Dedifferentiated amniotic fluid mesenchymal stem cell (primary cell): Measurements from ENCODE around the gene BCOR.

Experiments used
- DNase-seq: peaks from one replicate; pipeline ENCODE4 v3.0.0-alpha.2; 2016; ENCODE audit errors: extremely low spot score

BCOR gene

DNA sequence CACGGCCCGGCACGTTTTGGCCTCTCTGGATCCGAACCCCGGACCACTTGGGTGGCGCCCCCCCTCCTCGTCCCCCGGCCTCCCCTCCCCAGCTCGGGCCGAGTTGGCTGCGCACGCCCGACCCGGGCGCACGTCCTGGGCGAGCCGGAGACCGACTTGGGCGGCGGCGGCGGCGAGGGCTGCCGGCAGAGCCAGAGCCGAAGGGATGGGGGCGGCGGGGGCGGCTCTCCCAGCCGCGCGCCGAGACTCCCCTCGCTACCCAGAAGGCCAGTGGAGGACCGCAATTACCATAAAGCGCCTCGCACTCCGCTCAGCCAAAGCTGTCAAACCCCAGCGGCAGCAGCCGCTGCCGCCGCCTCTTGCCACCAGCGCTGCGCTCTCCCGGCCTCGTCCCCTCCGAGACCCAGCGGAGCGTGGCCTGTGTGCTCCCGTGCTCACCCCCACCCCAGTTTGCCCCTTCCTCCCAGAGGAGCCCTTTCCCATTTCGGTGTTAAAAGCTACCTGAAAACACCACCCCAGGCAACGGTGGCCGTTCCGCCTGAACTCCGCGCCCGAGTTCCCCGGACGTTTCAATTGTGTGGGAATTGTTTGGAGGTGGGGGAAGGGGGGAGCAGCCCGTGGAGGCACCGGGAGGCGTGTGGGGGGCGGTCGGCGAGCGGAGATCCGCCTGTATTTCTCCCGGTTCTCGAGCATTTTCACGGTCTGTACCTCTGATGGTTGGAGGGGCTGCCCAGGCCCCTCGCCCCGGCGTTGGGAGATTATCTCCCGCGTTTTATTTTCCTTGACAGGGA, 701 bp upstream of the BCOR start:
- no peak for DNase-seq

DNA sequence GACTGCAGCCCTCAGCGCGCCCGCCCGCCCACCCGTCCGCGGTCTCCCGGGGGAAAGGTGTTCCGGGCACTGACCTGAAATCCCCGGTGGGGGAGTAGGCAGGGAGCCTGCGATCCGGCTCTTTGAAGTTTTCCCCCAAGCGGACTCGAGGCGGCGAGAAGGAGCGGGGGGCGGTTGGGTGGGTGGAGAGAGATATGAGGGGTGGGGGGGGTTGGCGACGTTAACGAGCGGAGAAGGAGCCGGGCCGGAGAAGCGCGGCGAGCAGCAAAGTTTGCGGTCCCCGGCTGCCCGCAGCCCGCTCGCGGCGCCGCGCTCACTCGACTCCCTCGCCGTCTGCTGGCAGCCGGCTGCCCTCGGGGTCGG, 636 bp downstream of the BCOR start:
- DNase-seq = no peak

DNA sequence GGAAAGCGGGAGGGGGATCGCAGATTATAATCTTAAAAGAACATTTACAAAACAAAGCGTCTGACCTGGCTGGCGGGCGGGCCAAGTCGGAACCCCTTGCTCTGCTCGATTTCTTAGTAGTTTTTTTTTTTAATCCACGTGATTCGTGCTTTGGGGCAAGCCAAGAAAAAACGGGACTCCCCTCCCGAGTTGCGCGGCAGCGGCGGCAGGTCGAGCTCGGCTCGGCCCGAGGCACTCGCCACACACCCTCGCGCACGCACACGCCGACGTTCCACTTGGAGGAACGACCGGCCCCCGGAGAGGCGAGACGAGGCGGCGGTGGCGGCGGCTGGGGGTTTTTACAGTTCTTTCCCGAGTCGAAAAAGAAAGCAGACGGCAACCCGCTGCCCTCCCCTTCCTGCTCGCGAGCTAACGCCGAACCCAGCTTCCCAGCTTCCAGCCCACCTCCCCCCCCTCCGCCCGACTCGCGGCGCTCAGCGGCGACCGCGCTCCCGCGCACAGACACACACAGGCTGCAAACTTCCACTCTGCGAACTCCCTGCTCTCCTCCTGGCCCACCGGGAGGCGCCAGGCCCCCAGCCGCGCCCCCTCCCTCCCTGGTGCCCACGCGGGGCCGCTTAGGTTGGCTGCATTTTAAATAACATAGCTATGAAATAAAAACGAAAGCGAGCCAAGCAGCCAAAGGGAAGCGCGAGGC, 1.2 kb downstream of the BCOR start:
- DNase-seq = no peak

DNA sequence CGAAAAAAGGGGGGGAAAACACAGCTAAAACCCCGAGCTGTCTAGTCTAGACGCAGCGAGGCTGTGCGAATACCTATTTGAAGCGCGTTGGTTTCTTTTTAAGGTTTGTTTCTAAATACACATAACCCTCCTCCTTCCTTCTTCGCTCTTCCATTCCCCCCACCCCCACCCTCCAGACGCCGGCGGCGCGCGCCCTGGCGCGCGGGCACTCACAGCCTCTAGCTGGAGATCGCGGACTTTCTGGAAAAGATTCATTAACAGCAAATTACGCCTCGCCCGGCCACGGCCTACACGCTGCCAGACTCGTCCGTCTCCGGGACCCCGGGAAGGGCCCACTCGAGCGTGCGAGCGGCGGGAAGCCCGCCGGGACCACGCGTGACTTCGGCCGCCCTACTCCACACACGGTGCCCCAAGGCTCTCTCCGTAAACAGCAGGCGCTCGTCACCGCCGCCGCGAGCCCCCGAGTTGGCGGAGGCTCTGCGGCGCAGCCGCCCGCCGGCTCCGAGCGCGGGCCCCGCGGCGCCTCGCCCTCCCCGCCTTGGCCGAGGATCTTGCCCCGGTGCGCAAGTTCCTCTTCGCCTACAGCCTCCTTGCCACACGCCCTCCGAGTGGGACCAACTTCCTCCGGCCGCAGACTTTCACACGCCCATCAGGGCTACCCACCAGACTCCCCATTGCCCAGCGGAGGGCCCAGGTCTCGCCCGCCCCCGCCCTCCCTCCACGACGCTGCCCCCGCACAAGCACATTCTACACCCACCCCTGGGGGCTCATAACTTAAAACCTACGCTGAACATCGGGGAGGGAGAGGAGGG, 2.0 kb downstream of the BCOR start:
- DNase-seq = no peak

DNA sequence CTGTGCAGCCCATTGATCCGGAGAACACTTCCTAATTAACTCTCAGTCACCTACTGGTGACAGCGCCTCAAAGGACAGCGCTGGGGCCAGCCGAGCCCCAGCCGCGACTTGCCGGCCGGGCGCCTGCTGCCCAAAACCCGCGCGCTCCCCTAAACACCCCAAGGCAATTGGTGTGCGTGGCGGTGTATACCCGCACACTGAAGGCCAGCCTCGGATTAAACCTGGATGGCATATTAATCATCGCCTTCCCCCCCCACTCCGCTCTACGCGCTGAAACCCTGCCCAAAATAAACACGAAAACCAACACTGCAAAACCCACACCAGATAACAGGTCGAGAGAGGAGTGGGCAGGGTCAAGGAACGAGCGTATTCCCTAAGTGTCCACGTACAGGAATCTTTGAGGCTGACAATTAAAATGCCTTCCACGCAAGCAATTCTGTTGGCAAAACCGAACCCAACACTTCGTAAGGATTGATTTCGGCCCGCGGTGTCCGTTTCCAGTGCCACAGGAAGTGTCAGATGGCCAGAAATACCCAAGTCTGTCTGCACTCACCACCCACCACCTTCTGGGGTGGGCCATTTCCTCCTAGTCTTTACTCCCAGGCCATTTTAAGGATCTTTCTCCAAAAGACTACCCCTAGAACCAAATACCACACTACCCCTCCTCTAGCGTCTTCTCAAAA, 2.7 kb downstream of the BCOR start:
- no peak for DNase-seq

DNA sequence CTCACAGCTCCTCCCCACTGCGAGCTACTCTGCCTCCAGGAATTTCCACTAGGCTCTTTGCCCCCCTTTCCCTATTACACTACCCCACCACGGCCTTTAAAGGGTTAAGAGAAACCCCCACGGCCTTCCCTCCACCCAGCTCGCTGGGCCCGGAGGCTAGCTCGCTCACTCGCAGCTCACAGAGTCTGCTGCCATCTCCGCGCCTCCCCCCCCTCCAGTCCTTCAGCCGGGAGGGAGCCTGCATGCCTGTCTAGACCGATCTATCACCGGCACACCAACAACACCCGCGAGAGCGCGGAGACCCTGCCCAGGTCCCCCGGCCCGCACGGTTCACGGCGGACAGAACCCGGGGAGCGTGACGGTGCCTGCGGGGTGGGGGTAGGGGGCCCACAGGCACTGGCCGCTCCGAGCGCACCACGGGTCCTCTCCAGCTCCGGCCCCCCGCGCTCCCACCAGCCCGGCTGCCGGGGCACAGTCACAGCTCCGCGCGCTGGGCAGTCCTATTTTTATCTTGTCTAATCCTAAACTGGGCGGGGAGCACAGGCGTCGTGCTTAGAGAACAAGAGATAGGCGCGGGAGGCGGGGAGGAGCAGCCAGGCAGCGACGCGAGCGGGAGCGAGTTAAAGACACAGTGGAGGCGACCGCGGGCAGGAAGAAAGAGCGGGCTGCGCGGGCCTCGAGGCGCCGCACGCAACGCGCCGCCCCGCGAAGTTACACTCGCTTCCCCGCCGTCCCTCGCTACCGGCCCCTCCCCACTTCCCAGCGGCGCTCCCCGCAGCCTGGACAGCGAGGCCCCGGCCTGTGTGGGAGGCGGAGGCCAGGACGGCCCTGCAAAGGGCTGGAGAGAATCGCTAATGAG, 3.5 kb downstream of the BCOR start:
- no peak for DNase-seq

DNA sequence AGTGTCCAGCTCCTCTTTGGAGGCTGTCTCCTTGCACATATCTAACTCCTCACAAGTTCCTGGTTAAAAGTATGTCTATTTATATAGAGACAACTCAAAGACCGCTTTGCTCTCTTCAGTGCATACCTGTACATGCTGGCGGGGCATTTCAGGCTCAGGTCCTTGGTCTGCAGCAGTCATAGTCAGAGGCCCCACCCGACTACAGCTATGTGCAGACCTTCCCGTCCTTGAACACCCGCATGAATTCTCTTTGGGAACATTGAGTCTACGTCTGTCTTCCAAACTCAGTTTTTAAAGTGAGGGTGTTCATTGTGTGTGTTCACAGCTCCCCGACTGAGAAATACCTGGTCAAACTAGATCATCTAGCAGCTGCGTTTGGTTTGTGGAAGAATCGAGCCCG, 4.2 kb downstream of the BCOR start:
- DNase-seq = no peak

DNA sequence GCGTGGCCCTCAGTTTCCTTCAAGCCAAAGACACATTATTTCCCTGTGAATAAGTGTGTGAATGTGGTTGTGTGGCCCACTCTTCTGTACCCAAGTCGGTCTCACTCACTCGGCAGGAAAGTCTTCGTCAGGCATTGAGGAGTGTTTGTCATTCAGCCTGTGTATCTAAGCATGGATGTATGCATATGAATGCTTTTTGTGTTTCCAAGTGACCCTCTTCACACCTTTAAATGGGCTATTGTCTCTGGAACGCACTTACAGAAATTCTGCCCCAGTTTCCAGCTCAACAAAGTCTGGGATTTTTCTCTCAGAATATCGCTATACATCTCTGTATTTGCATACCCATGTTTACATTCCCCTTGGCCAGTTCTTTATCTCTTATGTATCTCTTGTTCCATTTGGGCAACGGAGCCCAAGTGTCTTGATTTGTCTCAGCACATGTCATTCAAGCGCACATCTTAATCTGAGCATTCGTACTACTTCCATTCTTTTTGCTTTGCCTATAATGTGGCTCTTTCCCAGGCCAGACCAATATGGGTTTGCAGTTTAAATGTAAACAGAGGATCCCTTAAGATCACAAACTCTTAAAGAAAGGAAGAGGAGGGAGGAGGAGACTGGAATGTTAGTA, 4.8 kb downstream of the BCOR start:
- DNase-seq = no peak

DNA sequence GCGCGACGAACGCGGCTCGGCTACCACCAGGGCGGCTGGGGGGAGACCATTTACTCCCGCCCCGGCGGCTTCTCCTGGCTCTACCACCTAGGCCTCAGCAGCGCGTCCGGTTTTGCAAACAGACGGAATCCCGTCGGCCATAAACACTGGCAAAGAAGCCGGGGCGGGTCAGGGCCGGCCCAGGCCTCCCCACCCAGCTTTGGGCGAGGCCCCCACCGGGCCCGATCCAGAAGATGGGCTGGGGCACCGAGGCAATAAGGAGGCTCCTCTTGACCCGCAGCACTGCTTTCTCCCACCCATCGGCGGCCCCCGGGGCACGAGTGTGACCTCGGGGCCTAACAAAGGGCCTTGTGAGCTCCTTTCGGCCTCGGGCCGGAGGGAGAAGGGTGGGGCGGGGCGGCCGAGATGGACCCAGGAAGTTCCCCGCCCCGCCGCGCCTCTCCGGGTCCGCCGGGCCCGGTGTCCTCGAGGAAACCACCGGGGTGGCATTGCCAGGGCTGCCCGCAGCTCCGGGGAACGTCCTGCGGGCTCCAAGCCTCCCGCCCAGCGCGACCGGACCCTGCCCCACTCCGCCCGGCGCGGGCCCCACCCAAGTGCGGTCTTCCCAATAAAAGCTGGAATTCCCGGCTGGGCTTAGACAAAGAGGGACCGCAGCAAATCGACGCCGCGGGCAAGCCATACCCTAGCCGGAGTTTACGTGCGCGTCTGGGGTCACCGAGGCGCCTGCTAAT, 5.9 kb downstream of the BCOR start:
- no peak for DNase-seq

DNA sequence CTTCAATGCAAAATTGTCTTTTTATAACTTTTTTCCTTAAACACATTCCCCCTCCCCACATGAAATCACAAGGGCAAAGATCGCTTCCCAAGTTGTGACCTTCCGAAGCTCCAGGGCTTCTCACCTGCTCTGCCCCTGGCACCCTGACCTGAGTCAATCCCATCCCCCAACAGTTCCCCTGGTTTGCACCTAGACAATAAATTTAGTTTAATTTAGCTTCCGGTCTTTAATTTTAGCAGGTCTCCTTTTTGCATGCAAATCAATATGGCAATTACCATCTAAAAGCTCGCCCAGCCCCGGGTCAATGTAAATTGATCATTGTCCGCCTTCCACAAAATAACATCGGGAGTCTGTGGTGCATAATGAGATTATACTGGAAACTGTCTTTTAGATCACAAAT, 6.8 kb downstream of the BCOR start:
- DNase-seq = no peak

DNA sequence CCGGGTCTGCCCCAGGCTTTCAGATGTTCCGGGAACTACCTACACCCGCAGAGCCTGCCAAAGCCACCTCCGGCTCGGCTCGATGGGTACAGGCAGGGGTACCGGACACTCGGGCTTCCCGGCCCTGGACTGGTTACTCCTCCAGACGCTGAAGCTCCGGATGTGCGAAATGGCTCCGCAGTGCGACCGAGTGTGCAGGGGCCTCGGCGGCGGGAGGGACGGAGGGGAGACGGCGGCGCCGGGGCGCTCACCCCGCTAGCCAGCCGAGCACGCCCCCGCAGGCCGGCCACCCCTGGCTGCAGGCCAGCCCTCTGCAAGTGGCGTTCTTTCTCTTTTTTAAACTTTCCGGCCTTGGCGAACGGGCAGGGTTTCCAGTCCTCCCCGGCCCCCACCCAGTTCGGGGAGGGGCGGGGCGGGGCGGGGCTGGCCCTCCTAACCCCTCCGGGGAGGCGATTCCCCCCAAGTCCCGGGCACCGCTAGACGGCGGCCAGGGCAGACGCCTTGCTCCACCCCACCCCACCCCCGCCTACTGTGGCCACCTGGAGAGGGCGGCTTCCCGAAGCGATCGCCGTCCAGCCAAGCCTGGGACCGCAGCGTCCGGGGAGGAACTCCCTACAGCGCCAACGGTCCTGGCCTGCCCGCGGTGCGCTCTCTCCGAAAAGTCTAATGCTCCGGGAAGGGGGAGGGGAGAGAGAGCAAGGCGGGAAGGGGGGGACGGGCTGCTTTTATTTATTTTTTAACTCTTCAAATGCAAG, 7.5 kb downstream of the BCOR start:
- no peak for DNase-seq

DNA sequence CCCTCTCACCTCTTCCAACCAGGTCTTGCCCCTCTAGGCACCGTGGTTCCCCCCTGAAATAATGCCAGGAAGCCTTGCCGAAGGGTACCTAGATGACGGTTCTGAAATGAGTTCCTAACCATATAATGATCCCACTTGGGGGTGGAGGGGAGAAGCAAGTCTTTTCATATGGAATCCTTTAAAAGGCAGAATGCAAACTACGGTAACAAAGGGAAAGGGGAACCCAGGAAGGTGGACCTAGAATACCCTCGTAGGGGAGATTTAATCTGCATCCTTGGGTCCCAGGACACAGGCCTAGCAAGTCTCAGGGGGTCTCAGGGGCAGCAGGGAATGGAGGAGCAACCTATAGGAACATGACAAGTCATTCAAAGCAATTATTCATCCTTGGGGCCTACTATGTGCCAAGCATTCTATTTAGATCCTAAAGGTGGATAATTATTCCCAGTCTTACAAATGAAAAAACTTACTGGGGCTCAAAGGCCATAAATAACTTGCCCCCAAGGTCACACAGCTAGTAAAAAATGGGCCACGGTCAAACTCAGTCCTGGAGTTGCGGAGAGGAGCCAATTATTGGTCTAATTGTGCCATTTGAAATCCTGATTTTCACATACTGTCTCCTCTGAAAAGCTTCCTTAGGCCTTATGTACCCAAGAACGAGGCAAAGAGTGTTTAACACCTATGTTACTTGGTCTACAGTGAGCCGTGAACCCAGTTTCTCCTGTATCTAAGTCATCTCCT, 8.8 kb downstream of the BCOR start:
- DNase-seq = no peak

DNA sequence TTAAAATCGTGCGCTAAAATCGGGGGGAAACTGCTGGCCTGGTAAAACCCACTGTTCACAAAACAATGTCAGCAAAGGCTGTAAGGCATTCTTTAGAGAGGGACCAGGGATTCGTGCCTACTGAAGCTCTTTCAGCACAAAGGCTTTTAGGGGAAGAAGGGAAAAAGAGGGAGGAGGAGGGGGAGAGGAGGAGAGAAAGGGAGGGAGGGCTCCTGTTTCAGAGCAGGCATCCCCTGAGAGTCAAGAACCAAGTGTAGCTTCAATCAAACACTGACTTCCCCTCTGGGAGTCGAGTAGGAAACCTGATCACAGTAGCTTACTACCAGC, 9.5 kb downstream of the BCOR start:
- no peak for DNase-seq

DNA sequence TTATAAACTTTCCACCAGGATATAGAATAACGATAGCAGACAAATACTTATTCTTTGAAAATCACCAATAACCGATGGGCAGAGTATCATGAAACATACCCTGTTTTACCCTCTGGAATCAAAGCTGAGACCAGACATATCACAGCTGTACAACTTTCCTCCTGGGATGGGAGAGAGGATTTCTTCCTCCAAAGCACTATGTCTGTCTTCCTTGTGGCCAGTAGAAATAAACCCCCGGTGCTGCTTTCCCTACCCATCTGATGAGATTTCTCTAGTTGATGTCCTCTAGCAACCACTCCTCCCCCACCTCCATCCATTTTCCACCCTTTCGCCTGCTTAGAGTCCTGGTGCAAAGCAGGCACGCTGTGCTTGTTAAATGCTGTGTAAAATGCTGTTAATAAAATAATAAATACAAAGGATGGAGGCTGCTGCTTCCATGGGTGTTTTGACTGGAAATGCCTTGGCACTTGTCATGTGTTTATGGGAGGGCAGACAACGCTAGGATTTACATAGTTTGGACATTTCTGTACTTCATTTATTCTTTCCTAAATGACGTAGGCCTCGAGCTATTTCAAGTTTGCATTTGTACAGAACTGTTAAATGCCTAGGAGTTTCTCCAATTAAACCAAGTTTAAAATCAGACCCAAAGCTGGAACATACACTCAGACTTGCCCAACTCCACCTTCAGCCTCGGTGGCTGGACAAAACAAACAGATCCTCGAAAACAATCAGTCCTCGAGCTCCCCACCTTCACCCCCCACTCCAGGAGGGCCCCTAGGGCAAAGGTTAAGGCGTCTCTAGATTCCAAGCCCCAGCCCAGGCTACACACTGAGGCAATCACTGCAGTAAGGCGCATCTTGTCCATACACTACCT, 10.1 kb downstream of the BCOR start:
- DNase-seq = no peak

DNA sequence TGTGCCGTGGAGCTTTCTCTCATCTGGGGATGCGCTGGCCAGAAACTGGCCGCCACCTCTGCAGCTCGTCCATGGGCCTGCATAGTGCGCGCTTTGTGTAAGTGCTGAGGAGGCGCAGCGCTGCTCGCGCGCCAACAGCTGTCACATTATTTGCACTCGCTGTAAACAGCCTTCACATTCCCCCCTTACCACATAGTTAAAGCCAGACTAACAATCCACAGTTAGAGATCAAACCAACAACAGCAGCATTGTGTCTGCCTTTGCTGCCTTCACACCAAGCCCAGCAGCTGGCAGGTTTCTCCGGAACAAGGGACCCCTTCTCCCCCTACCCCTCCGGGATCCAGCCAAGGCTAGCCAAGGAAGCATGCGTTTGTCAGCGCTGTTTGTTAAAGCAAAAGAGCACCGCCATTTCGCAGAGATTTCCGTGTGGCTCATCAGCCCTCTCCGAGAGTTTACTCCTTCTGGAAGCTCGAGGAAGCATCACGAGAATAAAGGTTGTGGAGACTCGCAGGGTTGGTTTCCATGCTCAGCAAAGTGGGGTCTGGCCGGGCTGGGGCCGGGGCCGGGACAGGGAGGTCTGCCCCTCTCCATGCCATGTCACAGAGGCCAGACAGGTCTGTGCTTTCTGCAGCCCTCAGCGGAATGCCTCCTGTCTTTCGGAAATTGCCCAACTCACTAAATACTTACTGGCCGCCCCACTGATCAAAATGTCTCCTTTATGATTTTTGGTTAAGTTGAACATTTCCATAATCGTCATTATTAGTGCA, 11.0 kb downstream of the BCOR start:
- no peak for DNase-seq

DNA sequence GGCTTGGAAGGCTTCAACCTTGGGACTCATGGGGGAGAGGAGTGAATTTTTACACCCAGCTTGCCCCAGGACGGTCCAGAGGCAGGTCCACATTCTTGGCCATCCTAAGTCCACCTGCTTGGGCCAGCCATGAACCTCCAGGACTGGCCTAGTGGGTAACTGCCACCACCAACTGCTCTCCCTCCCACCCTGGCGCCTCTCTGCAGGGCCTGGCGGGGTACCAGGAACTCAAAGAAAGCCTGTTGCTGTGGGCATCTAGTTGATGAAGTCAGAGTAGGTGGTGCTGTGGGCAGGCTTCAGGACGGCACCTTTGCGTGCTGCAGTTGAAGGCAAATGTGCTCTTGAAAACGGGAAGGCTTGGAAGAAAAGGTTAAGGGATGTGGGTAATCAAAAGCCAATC, 12.0 kb downstream of the BCOR start:
- DNase-seq = no peak

DNA sequence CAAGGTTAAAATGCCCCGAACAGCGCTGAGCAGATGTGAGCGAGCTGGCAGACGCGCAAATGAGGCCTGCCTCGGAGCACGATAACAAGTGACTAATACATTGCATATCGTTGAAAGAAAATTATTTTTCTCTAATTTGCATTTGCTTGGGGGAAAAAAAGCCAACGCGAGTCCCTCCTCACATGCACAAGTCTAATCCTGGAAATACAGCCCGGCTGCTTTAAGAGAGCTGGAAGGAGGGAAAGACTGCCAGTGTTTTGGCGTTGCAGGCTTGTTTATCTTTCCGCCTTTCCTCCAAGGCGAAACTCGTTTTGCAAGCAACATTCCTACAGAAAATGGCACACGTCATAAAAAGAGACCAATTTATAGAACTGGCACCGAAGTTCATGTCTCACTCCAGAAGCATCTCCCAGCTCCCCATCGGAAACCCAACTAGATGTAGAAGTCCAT, 12.6 kb downstream of the BCOR start:
- DNase-seq = peak; percentile 64
